MM.1S (cell line): ENCODE measurements around the gene STX10.
A peak's percentile ranks its signal among the peaks of the same experiment; 100 is the strongest.

Experiments
- DNase-seq: peaks from one replicate; pipeline ENCODE4 v3.0.0-alpha.2; 2015
- H2AFZ ChIP-seq: fragments of 300-600 bp; sonication (generic); 2 replicates; pipeline ENCODE4 v1.6.0; 2016; ENCODE audit warnings: antibody characterized with exemption, low read length
- H3F3A ChIP-seq: fragments of 300-600 bp; sonication (generic); 2 replicates; pipeline ENCODE4 v1.6.1; 2016; ENCODE audit warnings: mild to moderate bottlenecking, antibody characterized with exemption, low read length, moderate library complexity, mixed read lengths; ENCODE audit not compliant: insufficient read depth
- H3K27ac ChIP-seq: fragments of 300-600 bp; sonication (generic); 2 replicates; pipeline ENCODE4 v1.5.1; 2016; ENCODE audit warnings: mild to moderate bottlenecking, low read length
- H3K27me3 ChIP-seq: fragments of 300-600 bp; sonication (generic); replicated peaks from 2 replicates; pipeline ENCODE4 v1.6.0; 2016; ENCODE audit warnings: low read length; ENCODE audit not compliant: insufficient read depth
- H3K36me3 ChIP-seq: fragments of 300-600 bp; sonication (generic); replicated peaks from 2 replicates; pipeline ENCODE4 v1.6.1; 2016; ENCODE audit warnings: mild to moderate bottlenecking, low read length, mixed read lengths; ENCODE audit not compliant: insufficient read depth
- H3K4me1 ChIP-seq: fragments of 300-600 bp; sonication (generic); 2 replicates; pipeline ENCODE4 v1.6.1; 2016; ENCODE audit warnings: low read length, mixed read lengths
- H3K4me2 ChIP-seq: fragments of 300-600 bp; sonication (generic); 2 replicates; pipeline ENCODE4 v1.6.0; 2016; ENCODE audit warnings: low read depth, low read length
- H3K4me3 ChIP-seq: fragments of 300-600 bp; sonication (generic); 2 replicates; pipeline ENCODE4 v1.5.1; 2016; ENCODE audit warnings: low read length, mixed read lengths
- H3K79me2 ChIP-seq: fragments of 300-600 bp; sonication (generic); 2 replicates; pipeline ENCODE4 v1.6.1; 2016; ENCODE audit warnings: mixed run types, low read length, mixed read lengths
- H3K9ac ChIP-seq: fragments of 300-600 bp; sonication (generic); 2 replicates; pipeline ENCODE4 v1.6.1; 2016; ENCODE audit warnings: low read length, mixed read lengths
- H3K9me2 ChIP-seq: fragments of 300-600 bp; sonication (generic); replicated peaks from 2 replicates; pipeline ENCODE4 v1.6.1; 2016; ENCODE audit warnings: mild to moderate bottlenecking, low read length, mixed read lengths; ENCODE audit not compliant: insufficient read depth
- H3K9me3 ChIP-seq: fragments of 300-600 bp; sonication (generic); replicated peaks from 2 replicates; pipeline ENCODE4 v1.6.1; 2016; ENCODE audit warnings: mild to moderate bottlenecking, low read length, mixed read lengths; ENCODE audit not compliant: insufficient read depth
- H4K20me1 ChIP-seq: fragments of 300-600 bp; sonication (generic); 2 replicates; pipeline ENCODE4 v1.6.1; 2016; ENCODE audit warnings: mild to moderate bottlenecking, low read length, moderate library complexity, mixed read lengths; ENCODE audit not compliant: insufficient read depth
- EZH2 ChIP-seq: fragments of 300-600 bp; sonication (generic); optimal IDR thresholded peaks from 2 replicates; pipeline ENCODE3; 2017; ENCODE audit warnings: low read depth, mild to moderate bottlenecking, antibody characterized with exemption, low read length, mixed read lengths
- EZH2phosphoT487 ChIP-seq: fragments of 300-600 bp; sonication (generic); IDR thresholded peaks from 2 replicates; pipeline ENCODE4 v1.6.1; 2018; ENCODE audit warnings: antibody characterized with exemption, low read length
- TF ChIP-seq, protein P1 (sequence below): fragments of 300-600 bp; sonication (generic); IDR thresholded peaks from 2 replicates; pipeline ENCODE4 v1.5.1; 2016; ENCODE audit warnings: antibody characterized with exemption, low read length, mixed read lengths

The STX10 gene

DNA sequence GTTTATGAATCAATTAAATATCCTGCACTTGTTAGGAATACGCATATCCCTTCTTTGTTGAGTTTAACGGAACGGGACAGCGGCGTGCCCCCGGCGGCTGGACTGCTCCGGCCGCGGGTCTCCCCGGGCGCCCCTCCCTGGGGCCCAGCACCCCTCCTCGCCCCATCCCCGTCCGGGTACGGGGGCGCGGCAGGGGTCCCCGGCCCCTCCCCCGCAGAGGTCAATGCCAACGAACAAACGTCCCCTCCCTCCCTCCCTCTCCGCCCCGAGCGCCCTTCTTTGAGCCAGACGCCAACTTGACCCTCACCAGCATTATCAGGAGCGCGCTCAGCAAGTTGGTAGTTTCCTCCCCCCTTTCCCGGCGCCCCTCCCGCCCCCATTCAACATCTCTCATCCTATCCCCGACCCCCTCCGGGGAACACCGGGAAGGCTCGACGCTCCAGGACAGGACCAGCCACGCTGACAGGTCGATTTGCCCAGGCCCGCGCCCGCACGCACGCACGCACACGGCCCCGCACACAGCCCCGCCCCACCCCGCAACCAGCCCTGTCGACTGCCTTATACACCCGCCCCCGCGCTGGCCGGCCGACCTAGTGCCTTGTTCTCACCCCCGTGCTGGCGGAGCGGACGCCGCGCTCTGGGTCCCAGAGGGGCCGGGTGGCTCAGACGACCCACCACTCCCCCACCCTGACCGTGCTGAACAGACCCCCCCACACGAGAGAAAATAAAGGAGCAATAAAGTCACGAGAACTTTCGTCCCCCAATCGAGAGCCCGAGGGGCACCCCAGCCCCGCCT lies 52.5 kb downstream of the STX10 start:
- Histone ChIP-seq H3K9me3 (no peaks in the 10 kb centered on the region), H3F3A (peaks cover 24% of the 10 kb centered on the region), H4K20me1 (no peaks in the 10 kb centered on the region), H3K4me3 (no peak overlapping the region), H3K27me3 (peaks cover 50% of the 10 kb centered on the region), H3K4me1 (peaks cover 26% of the 10 kb centered on the region), H3K79me2 (peaks cover 5% of the 10 kb centered on the region), H3K9ac (no peak overlapping the region), H3K9me2 (no peaks in the 10 kb centered on the region), H2AFZ (no peak overlapping the region), H3K27ac (no peak overlapping the region), H3K36me3 (no peaks in the 10 kb centered on the region), H3K4me2 (peak overlapping the region; percentile 94)
- DNase-seq, result no peak
- TF ChIP-seq, protein P1, sequence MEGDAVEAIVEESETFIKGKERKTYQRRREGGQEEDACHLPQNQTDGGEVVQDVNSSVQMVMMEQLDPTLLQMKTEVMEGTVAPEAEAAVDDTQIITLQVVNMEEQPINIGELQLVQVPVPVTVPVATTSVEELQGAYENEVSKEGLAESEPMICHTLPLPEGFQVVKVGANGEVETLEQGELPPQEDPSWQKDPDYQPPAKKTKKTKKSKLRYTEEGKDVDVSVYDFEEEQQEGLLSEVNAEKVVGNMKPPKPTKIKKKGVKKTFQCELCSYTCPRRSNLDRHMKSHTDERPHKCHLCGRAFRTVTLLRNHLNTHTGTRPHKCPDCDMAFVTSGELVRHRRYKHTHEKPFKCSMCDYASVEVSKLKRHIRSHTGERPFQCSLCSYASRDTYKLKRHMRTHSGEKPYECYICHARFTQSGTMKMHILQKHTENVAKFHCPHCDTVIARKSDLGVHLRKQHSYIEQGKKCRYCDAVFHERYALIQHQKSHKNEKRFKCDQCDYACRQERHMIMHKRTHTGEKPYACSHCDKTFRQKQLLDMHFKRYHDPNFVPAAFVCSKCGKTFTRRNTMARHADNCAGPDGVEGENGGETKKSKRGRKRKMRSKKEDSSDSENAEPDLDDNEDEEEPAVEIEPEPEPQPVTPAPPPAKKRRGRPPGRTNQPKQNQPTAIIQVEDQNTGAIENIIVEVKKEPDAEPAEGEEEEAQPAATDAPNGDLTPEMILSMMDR, result no peak
- no peak for TF ChIP-seq EZH2phosphoT487

DNA sequence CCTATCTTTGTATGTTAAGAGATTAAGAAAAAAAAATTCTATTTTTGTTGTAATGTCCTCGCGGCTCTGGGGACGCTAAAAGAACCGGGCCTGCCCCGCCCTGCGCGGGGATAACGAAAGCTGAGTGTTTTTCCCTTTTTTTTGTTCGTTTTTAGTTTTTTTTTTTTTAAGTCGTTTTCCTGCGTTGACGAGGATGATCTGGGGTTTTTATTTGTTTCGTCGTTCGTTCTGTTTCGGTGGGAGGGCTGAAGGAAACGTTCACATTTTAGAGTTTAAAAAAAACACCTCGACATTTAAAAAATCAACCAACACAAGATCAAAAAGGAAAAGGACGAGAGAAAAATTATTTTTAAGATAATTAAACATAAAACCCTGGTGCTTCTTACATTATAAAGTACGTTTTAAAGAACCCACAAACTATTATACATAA lies 53.1 kb downstream of the STX10 start:
- H3F3A ChIP-seq, result peaks cover 20% of the 10 kb centered on the region

DNA sequence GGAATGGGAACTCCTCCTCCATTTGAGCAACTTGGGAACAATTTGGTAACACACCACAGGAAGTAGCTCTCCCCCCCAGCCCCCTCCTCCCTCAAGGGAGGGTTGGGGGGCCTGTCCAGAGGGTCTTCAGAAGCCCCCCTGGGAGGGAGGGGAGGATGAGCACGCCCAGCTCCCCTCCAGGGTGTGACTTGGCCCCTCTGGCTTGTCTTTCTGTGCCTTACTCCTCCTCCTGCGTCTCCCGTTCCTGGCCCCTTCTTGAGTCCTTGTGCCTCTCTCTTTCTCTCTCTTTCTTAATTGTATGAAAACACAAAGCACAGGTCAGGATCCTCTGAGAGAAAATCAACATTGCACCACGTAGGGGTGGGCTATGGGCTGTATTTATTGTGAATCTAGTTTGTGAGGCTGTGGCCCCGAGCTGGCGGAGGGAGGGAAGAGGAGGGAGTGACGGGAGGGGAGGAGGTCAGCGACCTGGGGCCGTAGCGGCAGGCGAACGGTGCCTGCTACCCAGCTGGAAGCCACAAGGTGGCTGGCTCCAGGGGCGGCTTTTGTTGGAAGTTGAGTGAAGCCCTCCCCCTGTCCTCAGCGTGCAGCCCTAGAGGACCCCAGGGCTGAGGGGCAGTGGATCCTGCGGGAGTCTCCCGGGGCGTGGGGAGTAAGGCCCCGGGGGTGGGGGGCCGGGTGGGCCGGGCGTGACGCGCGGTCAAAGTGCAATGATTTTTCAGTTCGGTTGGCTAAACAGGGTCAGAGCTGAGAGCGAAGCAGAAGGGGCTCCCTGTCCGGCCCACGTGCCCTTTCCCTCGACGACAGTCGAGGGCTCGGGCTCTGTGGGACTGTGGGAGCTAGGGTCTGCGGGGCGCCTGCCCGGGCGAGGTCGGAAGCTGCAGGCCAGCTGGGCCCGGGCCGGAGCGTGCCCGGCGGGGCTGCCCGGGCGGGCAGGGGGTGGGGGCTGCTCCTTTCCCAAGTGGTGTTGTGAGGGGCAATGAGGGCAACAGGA lies 53.9 kb downstream of the STX10 start:
- Histone ChIP-seq H3K4me2 (peak overlapping the region; percentile 94), H3K9me2 (no peaks in the 10 kb centered on the region), H3K4me3 (peak overlapping the region; percentile 57), H2AFZ (peak overlapping the region; percentile 42; the same call in 1 of the 2 replicates), H3K9me3 (no peaks in the 10 kb centered on the region), H3K36me3 (no peaks in the 10 kb centered on the region), H3K4me1 (peaks cover 26% of the 10 kb centered on the region), H3K27ac (no peak overlapping the region), H3K79me2 (no peaks in the 10 kb centered on the region), H3K9ac (no peak overlapping the region), H4K20me1 (no peaks in the 10 kb centered on the region), H3K27me3 (peaks cover 50% of the 10 kb centered on the region), H3F3A (peaks cover 20% of the 10 kb centered on the region)
- TF ChIP-seq EZH2 (no peak), EZH2phosphoT487 (no peak)
- TF ChIP-seq, protein P1, result peak; percentile 24
- no peak for DNase-seq

More for the DNA sequence above, 53.1 kb downstream of the STX10 start:
- H3K9me3 ChIP-seq, result no peaks in the 10 kb centered on the region
- H3K27me3 ChIP-seq, result peaks cover 50% of the 10 kb centered on the region
- no peak overlapping the region for H3K4me3 ChIP-seq
- peaks cover 5% of the 10 kb centered on the region for H3K79me2 ChIP-seq
- no peaks in the 10 kb centered on the region for H3K36me3 ChIP-seq
- no peak for DNase-seq
- H3K27ac ChIP-seq, result no peak overlapping the region
- peaks cover 26% of the 10 kb centered on the region for H3K4me1 ChIP-seq
- no peaks in the 10 kb centered on the region for H3K9me2 ChIP-seq
- H4K20me1 ChIP-seq, result no peaks in the 10 kb centered on the region
- no peak overlapping the region for H2AFZ ChIP-seq
- no peak overlapping the region for H3K9ac ChIP-seq
- peak overlapping the region; percentile 94 for H3K4me2 ChIP-seq
- TF ChIP-seq, protein P1, result no peak
- 0 out of 2 replicates have a peak, but pooled peaks have one; percentile 68 for TF ChIP-seq EZH2phosphoT487
- TF ChIP-seq EZH2, result no peak
